Measurements from ENCODE around the gene RLF.

GRCh38 chr1:40221977-40222772 lies 61.0 kb downstream of the RLF start:
- no peak for TF ChIP-seq CTCF (IDR thresholded peaks at IDR 0.05; ENCODE audit: borderline replicate concordance, extremely low read depth, low read length, poor library complexity, severe bottlenecking)
- no peak for TF ChIP-seq EZH2 (IDR thresholded peaks at IDR 0.05; ENCODE audit: borderline replicate concordance, low read depth, low read length, severe bottlenecking)

Data from DND-41 (cell line).